Uterus (tissue), 4 donors: ENCODE measurements around the gene MYZAP. TPM values are rescaled to one million over a fixed set of nuclear protein-coding genes. Genes with fewer than 3 reads are reported as not detected.
A peak's percentile ranks its signal among the peaks of the same experiment; 100 is the strongest.

Experiments used
- DNase-seq, 2 donors: peaks; one replicate each; pipeline ENCODE4 v3.0.0-alpha.2; 2019 to 2020
- H3K27ac ChIP-seq, 2 donors: fragments of 200-600 bp; sonication (generic); 1 replicate in 1 of 2; 2 replicates in 1 of 2; pipeline ENCODE4 v1.5.1; 2016 to 2018
- H3K27me3 ChIP-seq, 2 donors: fragments of 200-600 bp; sonication (generic); one replicate each; pipeline ENCODE4 v1.5.1; 2018 to 2019; ENCODE audit warnings: control low read depth in 1 of 2
- H3K36me3 ChIP-seq, 2 donors: fragments of 200-600 bp; sonication (generic); one replicate each; pipeline ENCODE4 v1.5.1; 2019; ENCODE audit warnings: control low read depth in 1 of 2
- H3K4me1 ChIP-seq, 2 donors: fragments of 200-600 bp; sonication (generic); one replicate each; pipeline ENCODE4 v1.5.1; 2018 to 2019; ENCODE audit warnings: control low read depth in 1 of 2
- H3K4me3 ChIP-seq, 2 donors: fragments of 200-600 bp; sonication (generic); 1 replicate in 1 of 2; 2 replicates in 1 of 2; pipeline ENCODE4 v1.5.1; 2018 to 2019; ENCODE audit warnings: mild to moderate bottlenecking in 1 of 2
- H3K9me3 ChIP-seq, 2 donors: fragments of 200-600 bp; sonication (generic); one replicate each; pipeline ENCODE4 v1.5.1; 2019; ENCODE audit warnings: control low read depth in 1 of 2
- POLR2A ChIP-seq, 2 donors: fragments of 450-650 bp; IDR thresholded peaks; one replicate each; pipeline ENCODE4 v1.6.1; 2016; ENCODE audit warnings: antibody characterized with exemption in 2 of 2, mild to moderate bottlenecking in 1 of 2, moderate library complexity in 1 of 2
- intact Hi-C: fragments of 100-400 bp; cut with DNase I; formaldehyde crosslinking; loops from one replicate; pipeline ENCODE4 v1.15.1; 2023; ENCODE audit warnings: low total_unique reads
- total RNA-seq, 4 donors: library from RNA; depleted of rRNA in 3 of 4; stranded (reverse); fragments of >200 nt in 3 of 4; gene quantifications; one replicate each; pipeline versions ENCODE4 v1.1.0 to v1.2.4, GENCODE V29; 2014 to 2023
- TF ChIP-seq, protein P1 (sequence below), 4 experiments: fragments of 200-600 bp in 2 of 4; fragments of 450-650 bp in 2 of 4; sonication (generic) in 2 of 4; IDR thresholded peaks; one replicate each; pipeline ENCODE4 v1.5.1; 2016 to 2019; ENCODE audit warnings: antibody characterized with exemption in 4 of 4, mild to moderate bottlenecking in 2 of 4, moderate library complexity in 1 of 4
- donor health status: DM: yes; HTN: yes; CAD: no.

Gene MYZAP
- total RNA-seq, 4 donors from 2014 or later: 7.7 to 22.5 (median 18.2) TPM

DNA sequence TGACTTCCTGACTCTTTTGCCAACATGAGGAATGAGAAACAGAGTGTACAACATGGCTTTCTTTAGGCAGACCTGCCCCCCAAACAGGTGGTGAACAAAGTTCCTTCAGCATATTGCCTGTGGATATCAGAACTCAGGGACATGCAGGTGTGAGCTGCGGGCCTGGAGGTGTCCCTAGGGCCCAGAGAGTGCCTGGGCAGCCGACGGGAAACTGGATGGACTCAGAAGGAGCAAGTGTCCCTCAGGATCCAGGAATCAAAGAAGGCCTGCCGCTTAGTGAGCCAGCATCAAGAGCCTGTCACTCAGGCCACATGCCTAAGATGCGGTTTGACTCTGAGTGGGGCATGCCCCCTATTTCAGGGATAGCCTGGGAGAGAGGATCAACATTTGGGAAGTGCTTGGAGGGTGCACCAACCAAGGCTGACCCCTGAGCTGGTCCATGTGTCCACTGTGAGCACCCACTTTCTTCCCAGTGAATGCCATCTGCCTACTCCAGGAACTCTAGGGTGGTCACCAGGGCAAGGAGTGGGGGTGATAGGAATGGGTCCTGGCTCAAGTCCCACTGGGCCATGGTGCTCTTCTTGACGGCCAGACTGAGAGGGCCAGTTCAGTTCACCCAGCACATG, 98.8 kb downstream of the MYZAP start:
- Histone ChIP-seq H3K9me3 (no peaks in the 10 kb centered on the region), H3K4me3 (no peak overlapping the region), H3K27me3 (no peaks in the 10 kb centered on the region), H3K36me3 (no peaks in the 10 kb centered on the region), H3K4me1 (peaks cover 6 to 15% of the 10 kb centered on the region in 2 donors), H3K27ac (peak overlapping the region; percentile 38 to 61)
- intact Hi-C loops: no loop called here
- no peak for DNase-seq
- TF ChIP-seq POLR2A (IDR thresholded peaks at IDR 0.05): no peak
- TF ChIP-seq, protein P1, sequence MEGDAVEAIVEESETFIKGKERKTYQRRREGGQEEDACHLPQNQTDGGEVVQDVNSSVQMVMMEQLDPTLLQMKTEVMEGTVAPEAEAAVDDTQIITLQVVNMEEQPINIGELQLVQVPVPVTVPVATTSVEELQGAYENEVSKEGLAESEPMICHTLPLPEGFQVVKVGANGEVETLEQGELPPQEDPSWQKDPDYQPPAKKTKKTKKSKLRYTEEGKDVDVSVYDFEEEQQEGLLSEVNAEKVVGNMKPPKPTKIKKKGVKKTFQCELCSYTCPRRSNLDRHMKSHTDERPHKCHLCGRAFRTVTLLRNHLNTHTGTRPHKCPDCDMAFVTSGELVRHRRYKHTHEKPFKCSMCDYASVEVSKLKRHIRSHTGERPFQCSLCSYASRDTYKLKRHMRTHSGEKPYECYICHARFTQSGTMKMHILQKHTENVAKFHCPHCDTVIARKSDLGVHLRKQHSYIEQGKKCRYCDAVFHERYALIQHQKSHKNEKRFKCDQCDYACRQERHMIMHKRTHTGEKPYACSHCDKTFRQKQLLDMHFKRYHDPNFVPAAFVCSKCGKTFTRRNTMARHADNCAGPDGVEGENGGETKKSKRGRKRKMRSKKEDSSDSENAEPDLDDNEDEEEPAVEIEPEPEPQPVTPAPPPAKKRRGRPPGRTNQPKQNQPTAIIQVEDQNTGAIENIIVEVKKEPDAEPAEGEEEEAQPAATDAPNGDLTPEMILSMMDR (IDR thresholded peaks at IDR 0.05): no peak

DNA sequence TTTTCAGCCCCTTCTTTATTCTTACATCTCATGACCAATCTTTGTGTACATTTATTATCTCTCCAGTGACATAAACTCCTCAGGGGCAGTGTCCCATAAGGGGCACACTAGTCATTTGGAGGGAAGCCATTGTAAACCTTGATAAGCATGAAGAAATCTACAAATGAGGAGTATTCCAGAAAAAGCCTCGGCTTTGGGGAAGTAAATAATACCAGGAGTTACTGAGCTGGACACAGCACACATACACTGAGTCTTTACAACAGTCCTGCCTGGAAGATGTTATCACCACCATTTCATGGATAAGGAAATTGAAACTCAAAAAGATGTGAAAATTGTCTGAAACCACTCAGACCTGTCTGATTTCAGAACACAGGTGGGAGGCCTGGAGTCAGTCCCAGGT, 99.4 kb downstream of the MYZAP start:
- no peaks in the 10 kb centered on the region for H3K9me3 ChIP-seq
- H3K36me3 ChIP-seq: no peaks in the 10 kb centered on the region
- no peaks in the 10 kb centered on the region for H3K27me3 ChIP-seq
- DNase-seq: no peak
- H3K4me1 ChIP-seq: peaks cover 6 to 15% of the 10 kb centered on the region in 2 donors
- no peak overlapping the region for H3K4me3 ChIP-seq
- H3K27ac ChIP-seq: peak overlapping the region; percentile 38 to 61
- intact Hi-C loops: no loop called here
- TF ChIP-seq POLR2A (IDR thresholded peaks at IDR 0.05): no peak
- TF ChIP-seq, protein P1 (IDR thresholded peaks at IDR 0.05): no peak

GRCh38 chr15:57692709-57693108, 101.0 kb downstream of the MYZAP start:
- DNase-seq: no peak
- peak overlapping the region; percentile 54 to 62 for H3K27ac ChIP-seq
- no peaks in the 10 kb centered on the region for H3K36me3 ChIP-seq
- H3K9me3 ChIP-seq: no peaks in the 10 kb centered on the region
- intact Hi-C loops: no loop called here
- no peaks in the 10 kb centered on the region for H3K27me3 ChIP-seq
- no peak for TF ChIP-seq POLR2A (IDR thresholded peaks at IDR 0.05)
- TF ChIP-seq, protein P1 (IDR thresholded peaks at IDR 0.05): no peak
- H3K4me3 ChIP-seq: no peak overlapping the region
- H3K4me1 ChIP-seq: peaks cover 6 to 15% of the 10 kb centered on the region in 2 donors

GRCh38 chr15:57694279-57694678, 102.6 kb downstream of the MYZAP start:
- DNase-seq: no peak
- H3K27ac ChIP-seq: peak overlapping the region; percentile 62 to 63
- H3K36me3 ChIP-seq: no peaks in the 10 kb centered on the region
- intact Hi-C loops: no loop called here
- TF ChIP-seq, protein P1 (IDR thresholded peaks at IDR 0.05): no peak
- TF ChIP-seq POLR2A (IDR thresholded peaks at IDR 0.05): no peak
- no peaks in the 10 kb centered on the region for H3K27me3 ChIP-seq
- H3K4me1 ChIP-seq: peaks cover 6 to 15% of the 10 kb centered on the region in 2 donors
- H3K4me3 ChIP-seq: no peak overlapping the region
- H3K9me3 ChIP-seq: no peaks in the 10 kb centered on the region

DNA sequence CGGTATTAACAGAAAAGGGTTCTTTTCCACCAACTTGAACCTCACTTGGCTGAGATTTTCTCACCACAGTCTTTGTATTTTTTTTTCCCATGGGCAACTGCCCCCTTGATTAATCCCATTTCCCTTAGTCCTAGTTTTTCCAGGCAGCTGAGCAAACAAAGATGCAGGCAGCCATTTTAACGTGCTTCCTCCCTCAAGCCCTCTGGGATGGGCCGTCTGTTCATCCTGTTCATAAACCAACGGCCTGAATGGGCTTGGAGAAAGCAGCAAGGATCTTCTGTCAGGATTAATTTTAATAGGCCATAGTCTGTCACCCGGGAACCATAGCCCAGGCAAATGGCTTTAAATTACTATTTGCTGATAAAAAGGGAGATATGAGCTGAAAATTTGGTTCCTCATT, 104.4 kb downstream of the MYZAP start:
- intact Hi-C loops: no loop called here
- Histone ChIP-seq H3K4me3 (no peak overlapping the region), H3K27me3 (no peaks in the 10 kb centered on the region), H3K36me3 (no peaks in the 10 kb centered on the region), H3K27ac (peak overlapping the region; percentile 62 to 63), H3K4me1 (peaks cover 3 to 15% of the 10 kb centered on the region in 2 donors), H3K9me3 (no peaks in the 10 kb centered on the region)
- no peak for TF ChIP-seq POLR2A (IDR thresholded peaks at IDR 0.05)
- TF ChIP-seq, protein P1 (IDR thresholded peaks at IDR 0.05): no peak
- no peak for DNase-seq
